NCI-H1417 treated with DMSO at 0.1 percent for 48 hours (cell line): ENCODE measurements around the gene KCNQ1.

ENCODE experiments used
- DNase-seq: peaks from one replicate; lab custom pipeline; 2025; lab: John Stamatoyannopoulos, UW

KCNQ1 gene

GRCh38 chr11:2570211-2570811 lies 125.5 kb downstream of the KCNQ1 start:
- no peak for DNase-seq

- no peak for DNase-seq
Measured at GRCh38 chr11:2570841-2571597, 126.2 kb downstream of the KCNQ1 start.

GRCh38 chr11:2571598-2572281 lies 126.9 kb downstream of the KCNQ1 start:
- no peak for DNase-seq

- DNase-seq: no peak
Measured at GRCh38 chr11:2572491-2573239, 127.9 kb downstream of the KCNQ1 start.

GRCh38 chr11:2573240-2574042 lies 128.6 kb downstream of the KCNQ1 start:
- DNase-seq: no peak

- no peak for DNase-seq
Measured at GRCh38 chr11:2574043-2574552, 129.3 kb downstream of the KCNQ1 start.

GRCh38 chr11:2574553-2575535 lies 130.0 kb downstream of the KCNQ1 start:
- DNase-seq: no peak

- no peak for DNase-seq
Measured at GRCh38 chr11:2575591-2576051, 130.8 kb downstream of the KCNQ1 start.

- no peak for DNase-seq
Measured at GRCh38 chr11:2576111-2576510, 131.3 kb downstream of the KCNQ1 start.

- DNase-seq: no peak
Measured at GRCh38 chr11:2576549-2576948, 131.7 kb downstream of the KCNQ1 start.

GRCh38 chr11:2577031-2577990 lies 132.5 kb downstream of the KCNQ1 start:
- DNase-seq: no peak

- no peak for DNase-seq
Measured at GRCh38 chr11:2577991-2578928, 133.5 kb downstream of the KCNQ1 start.

GRCh38 chr11:2578929-2579270 lies 134.1 kb downstream of the KCNQ1 start:
- no peak for DNase-seq

GRCh38 chr11:2579315-2580060 lies 134.7 kb downstream of the KCNQ1 start:
- no peak for DNase-seq

GRCh38 chr11:2580061-2580421 lies 135.2 kb downstream of the KCNQ1 start:
- no peak for DNase-seq

- DNase-seq: no peak
Measured at GRCh38 chr11:2580571-2581001, 135.8 kb downstream of the KCNQ1 start.
